ENCODE data around the gene GUCY2F.

Gene GUCY2F

GRCh38 chrX:109489174-109489573 is 7.3 kb upstream of the GUCY2F start:
- Histone ChIP-seq H3K9me2 (replicated peaks; ENCODE audit: insufficient read depth, low read length) (no peaks in the 10 kb centered on the region), H3K9me3 (ENCODE audit: insufficient read depth, low read length) (no peaks in the 10 kb centered on the region), H3K9ac (ENCODE audit: low read length) (no peak overlapping the region), H3F3A (ENCODE audit: insufficient read depth) (no peaks in the 10 kb centered on the region), H2AFZ (ENCODE audit: low read depth, low read length, severe bottlenecking) (no peak overlapping the region), H3K36me3 (ENCODE audit: low read length) (no peaks in the 10 kb centered on the region), H3K27ac (ENCODE audit: low read depth, low read length) (no peak overlapping the region), H4K20me1 (ENCODE audit: low read depth, low read length) (no peaks in the 10 kb centered on the region), H3K79me2 (ENCODE audit: insufficient read depth, low read length) (no peaks in the 10 kb centered on the region), H3K4me3 (ENCODE audit: insufficient read depth, low read length, poor library complexity, severe bottlenecking) (no peak overlapping the region), H3K27me3 (ENCODE audit: low read length) (no peaks in the 10 kb centered on the region), H3K4me2 (ENCODE audit: low read depth, low read length, poor library complexity, severe bottlenecking) (no peak overlapping the region)
- no peak for TF ChIP-seq EZH2phosphoT487 (conservative IDR thresholded peaks at IDR 0.05; ENCODE audit: low read length)
- TF ChIP-seq, protein P1, sequence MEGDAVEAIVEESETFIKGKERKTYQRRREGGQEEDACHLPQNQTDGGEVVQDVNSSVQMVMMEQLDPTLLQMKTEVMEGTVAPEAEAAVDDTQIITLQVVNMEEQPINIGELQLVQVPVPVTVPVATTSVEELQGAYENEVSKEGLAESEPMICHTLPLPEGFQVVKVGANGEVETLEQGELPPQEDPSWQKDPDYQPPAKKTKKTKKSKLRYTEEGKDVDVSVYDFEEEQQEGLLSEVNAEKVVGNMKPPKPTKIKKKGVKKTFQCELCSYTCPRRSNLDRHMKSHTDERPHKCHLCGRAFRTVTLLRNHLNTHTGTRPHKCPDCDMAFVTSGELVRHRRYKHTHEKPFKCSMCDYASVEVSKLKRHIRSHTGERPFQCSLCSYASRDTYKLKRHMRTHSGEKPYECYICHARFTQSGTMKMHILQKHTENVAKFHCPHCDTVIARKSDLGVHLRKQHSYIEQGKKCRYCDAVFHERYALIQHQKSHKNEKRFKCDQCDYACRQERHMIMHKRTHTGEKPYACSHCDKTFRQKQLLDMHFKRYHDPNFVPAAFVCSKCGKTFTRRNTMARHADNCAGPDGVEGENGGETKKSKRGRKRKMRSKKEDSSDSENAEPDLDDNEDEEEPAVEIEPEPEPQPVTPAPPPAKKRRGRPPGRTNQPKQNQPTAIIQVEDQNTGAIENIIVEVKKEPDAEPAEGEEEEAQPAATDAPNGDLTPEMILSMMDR (IDR thresholded peaks at IDR 0.05; ENCODE audit: insufficient read depth, low read length, poor library complexity, severe bottlenecking), result no peak

DNA sequence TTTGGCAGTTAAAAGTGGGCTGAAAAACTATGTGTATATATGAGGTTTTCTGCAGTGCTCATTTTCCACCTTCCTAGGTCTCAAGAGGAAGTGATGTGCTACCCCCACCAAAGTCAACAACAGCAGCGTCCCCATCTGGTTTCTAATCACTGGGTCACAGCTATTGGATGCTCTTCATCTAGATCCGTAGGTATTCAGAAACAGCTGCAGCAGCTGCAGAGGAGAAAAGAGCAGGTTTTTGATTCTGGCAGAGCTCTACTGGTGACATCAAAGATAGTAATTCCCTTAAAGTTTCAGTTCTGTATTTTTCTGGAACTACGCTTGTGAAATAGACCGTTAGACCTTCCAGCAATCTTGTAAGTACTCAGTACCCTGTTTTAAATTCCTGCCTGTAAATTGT is 5.8 kb upstream of the GUCY2F start:
- H2AFZ ChIP-seq (ENCODE audit: low read depth, low read length, severe bottlenecking), result no peak overlapping the region
- no peak overlapping the region for H3K27ac ChIP-seq (ENCODE audit: low read depth, low read length)
- no peak overlapping the region for H3K9ac ChIP-seq (ENCODE audit: low read length)
- no peak overlapping the region for H3K4me2 ChIP-seq (ENCODE audit: low read depth, low read length, poor library complexity, severe bottlenecking)
- no peaks in the 10 kb centered on the region for H3K27me3 ChIP-seq (ENCODE audit: low read length)
- H3K36me3 ChIP-seq (ENCODE audit: low read length), result no peaks in the 10 kb centered on the region
- H3K9me2 ChIP-seq (replicated peaks; ENCODE audit: insufficient read depth, low read length), result no peaks in the 10 kb centered on the region
- H3K9me3 ChIP-seq (ENCODE audit: insufficient read depth, low read length), result no peaks in the 10 kb centered on the region
- no peak for TF ChIP-seq EZH2phosphoT487 (conservative IDR thresholded peaks at IDR 0.05; ENCODE audit: low read length)
- TF ChIP-seq, protein P1 (IDR thresholded peaks at IDR 0.05; ENCODE audit: insufficient read depth, low read length, poor library complexity, severe bottlenecking), result no peak
- H3K4me3 ChIP-seq (ENCODE audit: insufficient read depth, low read length, poor library complexity, severe bottlenecking), result no peak overlapping the region
- no peaks in the 10 kb centered on the region for H3K79me2 ChIP-seq (ENCODE audit: insufficient read depth, low read length)
- H3F3A ChIP-seq (ENCODE audit: insufficient read depth), result no peaks in the 10 kb centered on the region
- no peaks in the 10 kb centered on the region for H4K20me1 ChIP-seq (ENCODE audit: low read depth, low read length)

DNA sequence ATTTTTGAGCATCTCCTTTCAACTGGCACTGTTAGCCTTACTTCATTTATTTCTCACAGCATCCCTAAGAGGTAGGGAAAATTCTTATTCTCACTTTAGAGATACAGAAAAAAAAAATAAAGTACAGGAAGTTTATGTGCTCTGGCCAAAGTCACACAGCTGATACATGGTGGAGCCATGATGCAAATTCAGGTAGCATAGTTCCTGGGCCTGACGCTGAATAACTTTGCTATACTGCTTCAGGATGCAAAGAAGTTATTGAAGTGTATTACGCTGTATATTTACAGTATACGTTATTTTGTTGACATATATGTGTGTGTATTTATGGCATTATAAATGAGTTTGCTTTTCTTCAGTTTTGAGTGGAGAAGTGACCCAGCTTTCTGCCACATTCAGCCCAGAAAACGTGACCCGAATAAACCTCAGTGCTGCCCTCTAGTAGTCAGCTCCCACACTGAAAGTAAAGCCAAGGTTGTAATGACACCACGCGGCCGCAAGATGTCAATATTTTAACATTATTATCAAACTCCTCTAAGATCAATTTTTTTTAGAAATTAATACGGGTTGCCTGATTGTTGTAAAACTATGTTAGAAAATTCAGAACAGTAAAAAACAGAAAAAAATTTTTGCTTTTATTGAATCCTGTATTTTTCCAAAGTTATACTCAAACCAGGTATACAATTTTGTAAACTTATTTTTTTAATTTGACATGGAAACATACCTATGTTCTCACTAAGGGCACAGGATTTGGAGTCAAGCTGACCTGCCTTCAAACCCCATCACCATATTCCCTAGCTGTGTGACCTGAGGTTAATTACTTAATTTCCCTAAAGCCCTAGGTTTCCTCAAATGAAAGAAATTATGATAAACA is 3.8 kb upstream of the GUCY2F start:
- Histone ChIP-seq H2AFZ (ENCODE audit: low read depth, low read length, severe bottlenecking) (no peak overlapping the region), H3K27me3 (ENCODE audit: low read length) (no peaks in the 10 kb centered on the region), H3K36me3 (ENCODE audit: low read length) (no peaks in the 10 kb centered on the region), H3K9ac (ENCODE audit: low read length) (no peak overlapping the region), H3F3A (ENCODE audit: insufficient read depth) (no peaks in the 10 kb centered on the region), H3K9me2 (replicated peaks; ENCODE audit: insufficient read depth, low read length) (no peaks in the 10 kb centered on the region), H3K27ac (ENCODE audit: low read depth, low read length) (no peak overlapping the region), H3K79me2 (ENCODE audit: insufficient read depth, low read length) (no peaks in the 10 kb centered on the region), H3K9me3 (ENCODE audit: insufficient read depth, low read length) (no peaks in the 10 kb centered on the region), H3K4me3 (ENCODE audit: insufficient read depth, low read length, poor library complexity, severe bottlenecking) (no peak overlapping the region), H3K4me2 (ENCODE audit: low read depth, low read length, poor library complexity, severe bottlenecking) (no peak overlapping the region), H4K20me1 (ENCODE audit: low read depth, low read length) (no peaks in the 10 kb centered on the region)
- TF ChIP-seq EZH2phosphoT487 (conservative IDR thresholded peaks at IDR 0.05; ENCODE audit: low read length), result no peak
- TF ChIP-seq, protein P1 (IDR thresholded peaks at IDR 0.05; ENCODE audit: insufficient read depth, low read length, poor library complexity, severe bottlenecking), result peak; percentile 79
